Measurements from ENCODE around the gene CCNI2.
"Not testable (repeated sequence)": the region's sequence is repeated elsewhere in the genome, so short reads cannot be mapped to it uniquely, and the experiment has no call there.

CCNI2 gene

GRCh38 chr5:132797651-132798050, 50.4 kb downstream of the CCNI2 start:
- no peaks in the 10 kb centered on the region for H3K9me3 Mint-ChIP-seq

GRCh38 chr5:132799392-132799791, 52.2 kb downstream of the CCNI2 start:
- Mint-ChIP-seq H3K27me3 (ENCODE audit: low read depth) (peaks cover 55% of the 10 kb centered on the region), H3K36me3 (ENCODE audit: low read depth) (no peaks in the 10 kb centered on the region), H3K27ac (no peak overlapping the region), H3K4me3 (no peak overlapping the region), H3K9me3 (no peaks in the 10 kb centered on the region), H3K4me1 (ENCODE audit: low read depth) (peaks cover 6% of the 10 kb centered on the region)

More at GRCh38 chr5:132797651-132798050, 50.4 kb downstream of the CCNI2 start:
- Mint-ChIP-seq H3K4me3 (no peak overlapping the region), H3K36me3 (ENCODE audit: low read depth) (no peaks in the 10 kb centered on the region), H3K27ac (no peak overlapping the region), H3K4me1 (ENCODE audit: low read depth) (peaks cover 8% of the 10 kb centered on the region), H3K27me3 (ENCODE audit: low read depth) (peaks cover 45% of the 10 kb centered on the region)

- peaks cover 6% of the 10 kb centered on the region for H3K4me1 Mint-ChIP-seq (ENCODE audit: low read depth)
- no peak overlapping the region for H3K27ac Mint-ChIP-seq
- no peak overlapping the region for H3K4me3 Mint-ChIP-seq
- H3K9me3 Mint-ChIP-seq: no peaks in the 10 kb centered on the region
- no peaks in the 10 kb centered on the region for H3K36me3 Mint-ChIP-seq (ENCODE audit: low read depth)
- H3K27me3 Mint-ChIP-seq (ENCODE audit: low read depth): peaks cover 66% of the 10 kb centered on the region
These were observed 53.3 kb downstream of the CCNI2 start for GRCh38 chr5:132800545-132800944.

GRCh38 chr5:132802044-132802684, 54.9 kb downstream of the CCNI2 start:
- Mint-ChIP-seq H3K36me3 (ENCODE audit: low read depth) (no peaks in the 10 kb centered on the region), H3K9me3 (no peaks in the 10 kb centered on the region), H3K4me1 (ENCODE audit: low read depth) (peaks cover 6% of the 10 kb centered on the region), H3K27ac (no peak overlapping the region), H3K4me3 (no peak overlapping the region), H3K27me3 (ENCODE audit: low read depth) (peaks cover 61% of the 10 kb centered on the region)

GRCh38 chr5:132802685-132803066, 55.5 kb downstream of the CCNI2 start:
- peaks cover 61% of the 10 kb centered on the region for H3K27me3 Mint-ChIP-seq (ENCODE audit: low read depth)
- not testable (repeated sequence) for H3K4me3 Mint-ChIP-seq; H3K4me1 Mint-ChIP-seq (ENCODE audit: low read depth); H3K27ac Mint-ChIP-seq; H3K36me3 Mint-ChIP-seq (ENCODE audit: low read depth); H3K9me3 Mint-ChIP-seq
